Liver (tissue), 9 donors: Measurements from ENCODE around the gene MTFR1L. TPM values are rescaled to one million over a fixed set of nuclear protein-coding genes. Genes with fewer than 3 reads are reported as not detected.

ENCODE experiments used
- DNase-seq: peaks from one replicate; pipeline ENCODE4 v3.0.0-alpha.2; 2017; ENCODE audit warnings: low spot score
- H3K27ac ChIP-seq, 2 donors: one replicate each; pipeline ENCODE4 v1.7.0; 2013; ENCODE audit warnings: inconsistent platforms in 2 of 2, low read length in 2 of 2, control low read depth in 1 of 2, low read depth in 1 of 2, mild to moderate bottlenecking in 1 of 2
- H3K27me3 ChIP-seq, 4 donors: one replicate each; pipeline versions ENCODE4 v1.6.1 to v1.7.0; 2013; ENCODE audit warnings: low read length in 3 of 4, inconsistent platforms in 1 of 4, mild to moderate bottlenecking in 1 of 4, moderate library complexity in 1 of 4; ENCODE audit not compliant: control insufficient read depth in 4 of 4, insufficient read depth in 4 of 4
- H3K36me3 ChIP-seq, 4 donors: one replicate each; pipeline versions ENCODE4 v1.6.1 to v1.7.0; 2013; ENCODE audit warnings: low read length in 3 of 4, mild to moderate bottlenecking in 3 of 4, low read depth in 1 of 4, moderate library complexity in 1 of 4; ENCODE audit not compliant: control insufficient read depth in 4 of 4, insufficient read depth in 3 of 4
- H3K4me1 ChIP-seq, 4 donors: one replicate each; pipeline versions ENCODE4 v1.6.1 to v1.7.0; 2013; ENCODE audit warnings: low read length in 3 of 4, mild to moderate bottlenecking in 3 of 4, moderate library complexity in 1 of 4; ENCODE audit not compliant: control insufficient read depth in 4 of 4, insufficient read depth in 4 of 4
- H3K4me3 ChIP-seq, 3 donors: one replicate each; pipeline versions ENCODE4 v1.6.1 to v1.7.0; 2013; ENCODE audit warnings: low read length in 3 of 3, control low read depth in 1 of 3, low read depth in 1 of 3, mild to moderate bottlenecking in 1 of 3
- H3K9ac ChIP-seq, 2 donors: one replicate each; pipeline ENCODE4 v1.7.0; 2013; ENCODE audit warnings: low read length in 2 of 2, mild to moderate bottlenecking in 2 of 2, moderate library complexity in 2 of 2, control low read depth in 1 of 2, low read depth in 1 of 2
- H3K9me3 ChIP-seq, 4 donors: one replicate each; pipeline versions ENCODE4 v1.6.1 to v1.7.0; 2013; ENCODE audit warnings: low read length in 3 of 4; ENCODE audit not compliant: control insufficient read depth in 4 of 4
- EGR1 ChIP-seq, 2 donors: IDR thresholded peaks; 2 replicates each; pipeline ENCODE4 v1.6.1; 2016 to 2018; ENCODE audit warnings: antibody characterized with exemption in 2 of 2, low read depth in 2 of 2
- FOXA1 ChIP-seq: IDR thresholded peaks from 2 replicates; pipeline ENCODE4 v1.6.1; 2016; ENCODE audit warnings: antibody characterized with exemption
- FOXA2 ChIP-seq: IDR thresholded peaks from 2 replicates; pipeline ENCODE4 v1.6.1; 2016; ENCODE audit warnings: antibody characterized with exemption
- GABPA ChIP-seq, 2 donors: IDR thresholded peaks in 1 of 2; conservative IDR thresholded peaks in 1 of 2; 2 replicates each; pipeline ENCODE4 v1.6.1; 2016; ENCODE audit warnings: antibody characterized with exemption in 2 of 2, mild to moderate bottlenecking in 1 of 2, moderate library complexity in 1 of 2
- HNF4A ChIP-seq, 2 donors: conservative IDR thresholded peaks; 2 replicates each; pipeline ENCODE4 v1.6.1; 2016; ENCODE audit warnings: antibody characterized with exemption in 2 of 2, mild to moderate bottlenecking in 2 of 2
- HNF4G ChIP-seq: IDR thresholded peaks from 2 replicates; pipeline ENCODE4 v1.6.1; 2016; ENCODE audit warnings: antibody characterized with exemption
- NR2F2 ChIP-seq: IDR thresholded peaks from 2 replicates; pipeline ENCODE4 v1.6.1; 2016; ENCODE audit warnings: antibody characterized with exemption
- RAD21 ChIP-seq, 2 donors: IDR thresholded peaks; 2 replicates each; pipeline ENCODE4 v1.6.1; 2016; ENCODE audit warnings: antibody characterized with exemption in 2 of 2, mild to moderate bottlenecking in 2 of 2
- RXRA ChIP-seq, 2 donors: IDR thresholded peaks; 2 replicates each; pipeline ENCODE4 v1.6.1; 2017 to 2018; ENCODE audit warnings: antibody characterized with exemption in 2 of 2, mild to moderate bottlenecking in 1 of 2
- SP1 ChIP-seq: IDR thresholded peaks from 2 replicates; pipeline ENCODE4 v1.6.1; 2018; ENCODE audit warnings: antibody characterized with exemption, mild to moderate bottlenecking
- TAF1 ChIP-seq: conservative IDR thresholded peaks from 2 replicates; pipeline ENCODE4 v1.6.1; 2016; ENCODE audit warnings: antibody characterized with exemption, mild to moderate bottlenecking
- YY1 ChIP-seq: IDR thresholded peaks from 2 replicates; pipeline ENCODE4 v1.6.1; 2016; ENCODE audit warnings: antibody characterized with exemption, mild to moderate bottlenecking
- WGBS: extraction: QIAGEN DNeasy Blood & Tissue Kit; methylation state at CpG from one replicate; pipeline ENCODE4 v1.1.7; 2013; 5-methylcytosine and 5-hydroxymethylcytosine counted together
- polyA plus RNA-seq, 2 donors: library from polyadenylated mRNA; stranded (reverse) in 1 of 2; unstranded in 1 of 2; fragments of 200-250 nt in 1 of 2; fragments of >200 nt in 1 of 2; fragmentation: Nextera tagmentation in 1 of 2; extraction: Ambion mirVana in 1 of 2; gene quantifications; one replicate each; pipeline versions ENCODE4 v1.2.1 to v1.2.3, GENCODE V29; 2013 to 2015
- total RNA-seq, 2 donors: library from RNA; depleted of rRNA; stranded (reverse); fragments of >200 nt; gene quantifications; one replicate each; pipeline ENCODE4 v1.2.3, GENCODE V29; 2014
- TF ChIP-seq, protein P1 (sequence below): IDR thresholded peaks from 2 replicates; pipeline ENCODE4 v1.6.1; 2016; ENCODE audit warnings: antibody characterized with exemption
- TF ChIP-seq, protein P2 (sequence below): IDR thresholded peaks from 2 replicates; pipeline ENCODE4 v1.6.1; 2016; ENCODE audit warnings: antibody characterized with exemption
- TF ChIP-seq, protein P3 (sequence below): IDR thresholded peaks from 2 replicates; pipeline ENCODE4 v1.6.1; 2016; ENCODE audit warnings: antibody characterized with exemption
- TF ChIP-seq, protein P4 (sequence below): fragments of 150-350 bp; IDR thresholded peaks from 2 replicates; pipeline ENCODE4 v1.5.1; 2017; ENCODE audit warnings: improper control_type of control experiment, low read depth, low read length; ENCODE audit not compliant: missing input control
- TF ChIP-seq, protein P5 (sequence below): IDR thresholded peaks from 2 replicates; pipeline ENCODE4 v1.6.1; 2016; ENCODE audit warnings: antibody characterized with exemption, mild to moderate bottlenecking
- donor health status: healthy.
- donor health status: healthy.
- donor health status: healthy.
- donor health status: healthy.
- donor health status: healthy.

Gene MTFR1L
- total and polyA plus RNA-seq, 4 donors, result 22.5 to 48.4 (median 40.2) TPM

DNA sequence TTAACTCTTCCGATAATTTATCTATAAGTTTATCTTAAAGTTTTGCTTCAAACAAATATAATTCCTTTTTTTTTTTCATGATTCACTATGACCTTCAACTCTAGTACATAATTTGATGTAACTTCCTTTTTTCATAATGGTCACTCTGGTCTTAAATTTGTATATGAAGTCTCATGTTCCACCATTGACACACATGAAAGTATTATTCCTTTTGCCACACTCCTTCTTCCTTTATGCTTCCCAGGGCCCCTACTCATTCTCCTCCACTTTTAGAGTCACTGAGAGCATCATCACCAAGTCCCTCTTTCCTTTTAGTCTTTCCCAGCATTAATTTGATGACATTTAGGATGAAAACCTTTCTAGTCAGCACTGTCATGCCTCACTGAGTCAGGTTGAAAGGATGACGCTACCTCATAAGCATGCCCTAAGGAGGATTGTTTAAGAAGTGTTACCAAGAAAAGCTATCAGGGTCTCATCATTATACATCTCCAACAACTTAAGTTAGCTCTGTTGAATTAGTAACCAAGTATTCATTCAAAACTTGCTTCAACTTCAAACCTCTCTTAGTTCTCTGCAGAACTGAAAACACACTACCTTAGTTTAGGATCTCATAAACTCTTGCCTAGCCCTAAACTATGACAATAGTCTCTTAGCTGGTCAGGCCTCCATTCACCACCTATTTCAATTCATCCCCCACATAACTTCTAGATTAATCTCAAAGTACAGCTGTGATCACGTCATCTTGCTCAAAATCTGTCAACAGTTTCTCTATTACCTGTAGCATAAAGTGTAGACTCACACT is 25.0 kb downstream of the MTFR1L start:
- Histone ChIP-seq H3K27ac (no peak overlapping the region), H3K4me1 (no peaks in the 10 kb centered on the region), H3K4me3 (no peak overlapping the region), H3K27me3 (no peaks in the 10 kb centered on the region), H3K9me3 (no peaks in the 10 kb centered on the region), H3K9ac (no peak overlapping the region), H3K36me3 (no peaks in the 10 kb centered on the region)
- WGBS, result 95% methylated on average over 3 of the region's 3 CpGs
- TF ChIP-seq, protein P1, sequence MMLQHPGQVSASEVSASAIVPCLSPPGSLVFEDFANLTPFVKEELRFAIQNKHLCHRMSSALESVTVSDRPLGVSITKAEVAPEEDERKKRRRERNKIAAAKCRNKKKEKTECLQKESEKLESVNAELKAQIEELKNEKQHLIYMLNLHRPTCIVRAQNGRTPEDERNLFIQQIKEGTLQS, result no peak
- no peak for TF ChIP-seq YY1
- TF ChIP-seq FOXA1, result no peak
- no peak for TF ChIP-seq RAD21 (IDR thresholded peaks at IDR 0.05)
- no peak for TF ChIP-seq HNF4A (conservative IDR thresholded peaks at IDR 0.05)
- TF ChIP-seq, protein P2, sequence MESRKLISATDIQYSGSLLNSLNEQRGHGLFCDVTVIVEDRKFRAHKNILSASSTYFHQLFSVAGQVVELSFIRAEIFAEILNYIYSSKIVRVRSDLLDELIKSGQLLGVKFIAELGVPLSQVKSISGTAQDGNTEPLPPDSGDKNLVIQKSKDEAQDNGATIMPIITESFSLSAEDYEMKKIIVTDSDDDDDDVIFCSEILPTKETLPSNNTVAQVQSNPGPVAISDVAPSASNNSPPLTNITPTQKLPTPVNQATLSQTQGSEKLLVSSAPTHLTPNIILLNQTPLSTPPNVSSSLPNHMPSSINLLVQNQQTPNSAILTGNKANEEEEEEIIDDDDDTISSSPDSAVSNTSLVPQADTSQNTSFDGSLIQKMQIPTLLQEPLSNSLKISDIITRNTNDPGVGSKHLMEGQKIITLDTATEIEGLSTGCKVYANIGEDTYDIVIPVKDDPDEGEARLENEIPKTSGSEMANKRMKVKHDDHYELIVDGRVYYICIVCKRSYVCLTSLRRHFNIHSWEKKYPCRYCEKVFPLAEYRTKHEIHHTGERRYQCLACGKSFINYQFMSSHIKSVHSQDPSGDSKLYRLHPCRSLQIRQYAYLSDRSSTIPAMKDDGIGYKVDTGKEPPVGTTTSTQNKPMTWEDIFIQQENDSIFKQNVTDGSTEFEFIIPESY, result no peak
- TF ChIP-seq, protein P3, sequence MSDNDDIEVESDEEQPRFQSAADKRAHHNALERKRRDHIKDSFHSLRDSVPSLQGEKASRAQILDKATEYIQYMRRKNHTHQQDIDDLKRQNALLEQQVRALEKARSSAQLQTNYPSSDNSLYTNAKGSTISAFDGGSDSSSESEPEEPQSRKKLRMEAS, result no peak
- TF ChIP-seq, protein P4, sequence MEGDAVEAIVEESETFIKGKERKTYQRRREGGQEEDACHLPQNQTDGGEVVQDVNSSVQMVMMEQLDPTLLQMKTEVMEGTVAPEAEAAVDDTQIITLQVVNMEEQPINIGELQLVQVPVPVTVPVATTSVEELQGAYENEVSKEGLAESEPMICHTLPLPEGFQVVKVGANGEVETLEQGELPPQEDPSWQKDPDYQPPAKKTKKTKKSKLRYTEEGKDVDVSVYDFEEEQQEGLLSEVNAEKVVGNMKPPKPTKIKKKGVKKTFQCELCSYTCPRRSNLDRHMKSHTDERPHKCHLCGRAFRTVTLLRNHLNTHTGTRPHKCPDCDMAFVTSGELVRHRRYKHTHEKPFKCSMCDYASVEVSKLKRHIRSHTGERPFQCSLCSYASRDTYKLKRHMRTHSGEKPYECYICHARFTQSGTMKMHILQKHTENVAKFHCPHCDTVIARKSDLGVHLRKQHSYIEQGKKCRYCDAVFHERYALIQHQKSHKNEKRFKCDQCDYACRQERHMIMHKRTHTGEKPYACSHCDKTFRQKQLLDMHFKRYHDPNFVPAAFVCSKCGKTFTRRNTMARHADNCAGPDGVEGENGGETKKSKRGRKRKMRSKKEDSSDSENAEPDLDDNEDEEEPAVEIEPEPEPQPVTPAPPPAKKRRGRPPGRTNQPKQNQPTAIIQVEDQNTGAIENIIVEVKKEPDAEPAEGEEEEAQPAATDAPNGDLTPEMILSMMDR, result no peak
- TF ChIP-seq HNF4G, result no peak
- no peak for DNase-seq

DNA sequence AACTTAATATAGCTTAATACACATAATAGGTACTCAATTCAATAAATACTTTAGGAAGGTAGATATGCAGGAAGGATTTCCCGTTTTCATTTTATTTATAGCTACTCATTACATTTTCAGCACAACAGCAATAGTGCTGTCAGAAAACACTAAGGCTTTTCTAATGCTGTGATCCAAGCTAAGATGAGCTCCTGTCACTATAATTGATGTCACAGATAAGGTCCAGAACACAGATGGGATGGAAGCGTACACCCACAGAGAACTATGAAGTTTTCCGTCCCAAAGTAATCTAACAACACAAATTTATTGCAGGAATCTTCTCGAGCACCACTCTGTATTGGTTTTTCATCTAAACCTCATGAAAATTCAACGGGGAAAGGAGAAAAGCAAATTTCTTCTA is 25.9 kb downstream of the MTFR1L start:
- no peaks in the 10 kb centered on the region for H3K4me1 ChIP-seq
- H3K9ac ChIP-seq, result no peak overlapping the region
- no peaks in the 10 kb centered on the region for H3K36me3 ChIP-seq
- H3K9me3 ChIP-seq, result no peaks in the 10 kb centered on the region
- no peaks in the 10 kb centered on the region for H3K27me3 ChIP-seq
- H3K27ac ChIP-seq, result no peak overlapping the region
- no peak overlapping the region for H3K4me3 ChIP-seq
- WGBS, result 89% methylated on average over 5 of the region's 5 CpGs
- no peak for DNase-seq
- TF ChIP-seq YY1, result no peak
- TF ChIP-seq, protein P4, result no peak
- no peak for TF ChIP-seq HNF4A (conservative IDR thresholded peaks at IDR 0.05)
- no peak for TF ChIP-seq FOXA1
- TF ChIP-seq GABPA (IDR thresholded peaks at IDR 0.05 in 1 of 2, conservative IDR thresholded peaks at IDR 0.05 in 1 of 2), result no peak
- TF ChIP-seq, protein P5, sequence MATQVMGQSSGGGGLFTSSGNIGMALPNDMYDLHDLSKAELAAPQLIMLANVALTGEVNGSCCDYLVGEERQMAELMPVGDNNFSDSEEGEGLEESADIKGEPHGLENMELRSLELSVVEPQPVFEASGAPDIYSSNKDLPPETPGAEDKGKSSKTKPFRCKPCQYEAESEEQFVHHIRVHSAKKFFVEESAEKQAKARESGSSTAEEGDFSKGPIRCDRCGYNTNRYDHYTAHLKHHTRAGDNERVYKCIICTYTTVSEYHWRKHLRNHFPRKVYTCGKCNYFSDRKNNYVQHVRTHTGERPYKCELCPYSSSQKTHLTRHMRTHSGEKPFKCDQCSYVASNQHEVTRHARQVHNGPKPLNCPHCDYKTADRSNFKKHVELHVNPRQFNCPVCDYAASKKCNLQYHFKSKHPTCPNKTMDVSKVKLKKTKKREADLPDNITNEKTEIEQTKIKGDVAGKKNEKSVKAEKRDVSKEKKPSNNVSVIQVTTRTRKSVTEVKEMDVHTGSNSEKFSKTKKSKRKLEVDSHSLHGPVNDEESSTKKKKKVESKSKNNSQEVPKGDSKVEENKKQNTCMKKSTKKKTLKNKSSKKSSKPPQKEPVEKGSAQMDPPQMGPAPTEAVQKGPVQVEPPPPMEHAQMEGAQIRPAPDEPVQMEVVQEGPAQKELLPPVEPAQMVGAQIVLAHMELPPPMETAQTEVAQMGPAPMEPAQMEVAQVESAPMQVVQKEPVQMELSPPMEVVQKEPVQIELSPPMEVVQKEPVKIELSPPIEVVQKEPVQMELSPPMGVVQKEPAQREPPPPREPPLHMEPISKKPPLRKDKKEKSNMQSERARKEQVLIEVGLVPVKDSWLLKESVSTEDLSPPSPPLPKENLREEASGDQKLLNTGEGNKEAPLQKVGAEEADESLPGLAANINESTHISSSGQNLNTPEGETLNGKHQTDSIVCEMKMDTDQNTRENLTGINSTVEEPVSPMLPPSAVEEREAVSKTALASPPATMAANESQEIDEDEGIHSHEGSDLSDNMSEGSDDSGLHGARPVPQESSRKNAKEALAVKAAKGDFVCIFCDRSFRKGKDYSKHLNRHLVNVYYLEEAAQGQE, result no peak
- TF ChIP-seq FOXA2, result no peak
- no peak for TF ChIP-seq RXRA (IDR thresholded peaks at IDR 0.05)
- TF ChIP-seq NR2F2, result no peak
- no peak for TF ChIP-seq SP1
- TF ChIP-seq HNF4G, result no peak
- TF ChIP-seq RAD21 (IDR thresholded peaks at IDR 0.05), result no peak
- TF ChIP-seq, protein P2, result no peak
- TF ChIP-seq, protein P3, result no peak
- no peak for TF ChIP-seq EGR1 (IDR thresholded peaks at IDR 0.05; ENCODE audit: low read depth in 2 of 2)
- no peak for TF ChIP-seq TAF1
- TF ChIP-seq, protein P1, result no peak
